GM18508 (cell line): Measurements from ENCODE around the gene FCRLB.
"Not testable (repeated sequence)": the region's sequence is repeated elsewhere in the genome, so short reads cannot be mapped to it uniquely, and the experiment has no call there.

ENCODE experiments used
- ATAC-seq: cut with Tn5 transposase; IDR thresholded peaks from one replicate; pipeline ENCODE4 v1.9.1; 2021; ENCODE audit warnings: moderate number of reproducible peaks; ENCODE audit not compliant: insufficient read depth, unreplicated experiment

Gene FCRLB

GRCh38 chr1:161738627-161739287, 17.4 kb downstream of the FCRLB start:
- no peak for ATAC-seq

GRCh38 chr1:161739865-161740566, 18.7 kb downstream of the FCRLB start:
- ATAC-seq, result no peak

GRCh38 chr1:161740921-161741320, 19.6 kb downstream of the FCRLB start:
- ATAC-seq, result no peak

GRCh38 chr1:161743231-161743630, 21.9 kb downstream of the FCRLB start:
- no peak for ATAC-seq

GRCh38 chr1:161747801-161748200, 26.5 kb downstream of the FCRLB start:
- ATAC-seq, result no peak

GRCh38 chr1:161749509-161750407, 28.4 kb downstream of the FCRLB start, which contains the start of gene DUSP12:
DUSP12 (plus strand) TSS chr1:161749786; CDS start chr1:161749802, 16 bp downstream.
- peak; percentile 80 for ATAC-seq

GRCh38 chr1:161763522-161764098, 42.3 kb downstream of the FCRLB start:
- no peak for ATAC-seq

GRCh38 chr1:161766102-161766981, 45.0 kb downstream of the FCRLB start, which contains the start of gene ATF6:
ATF6 (plus strand) TSS chr1:161766320; CDS start chr1:161766361, 41 bp downstream.
- no peak for ATAC-seq

- no peak for ATAC-seq
These were observed 47.1 kb downstream of the FCRLB start for GRCh38 chr1:161768461-161768860.

GRCh38 chr1:161768986-161769672, 47.8 kb downstream of the FCRLB start:
- ATAC-seq, result no peak

- not testable (repeated sequence) for ATAC-seq
These were observed 48.3 kb downstream of the FCRLB start for GRCh38 chr1:161769673-161770045.

- no peak for ATAC-seq
These were observed 48.9 kb downstream of the FCRLB start for GRCh38 chr1:161770250-161770649.

GRCh38 chr1:161771161-161771560, 49.8 kb downstream of the FCRLB start:
- no peak for ATAC-seq

- no peak for ATAC-seq
These were observed 50.6 kb downstream of the FCRLB start for GRCh38 chr1:161771973-161772372.

GRCh38 chr1:161772397-161772796, 51.1 kb downstream of the FCRLB start:
- ATAC-seq, result no peak

GRCh38 chr1:161773791-161774190, 52.4 kb downstream of the FCRLB start:
- ATAC-seq, result no peak

GRCh38 chr1:161777261-161777660, 55.9 kb downstream of the FCRLB start:
- no peak for ATAC-seq
